GM18873 (cell line): ENCODE data around the gene AGTRAP.

Experiments
- ATAC-seq: cut with Tn5 transposase; IDR thresholded peaks from one replicate; pipeline ENCODE4 v1.9.1; 2021; ENCODE audit warnings: mild to moderate bottlenecking, moderate library complexity, moderate number of reproducible peaks; ENCODE audit not compliant: unreplicated experiment, low FRiP score

The AGTRAP gene

DNA sequence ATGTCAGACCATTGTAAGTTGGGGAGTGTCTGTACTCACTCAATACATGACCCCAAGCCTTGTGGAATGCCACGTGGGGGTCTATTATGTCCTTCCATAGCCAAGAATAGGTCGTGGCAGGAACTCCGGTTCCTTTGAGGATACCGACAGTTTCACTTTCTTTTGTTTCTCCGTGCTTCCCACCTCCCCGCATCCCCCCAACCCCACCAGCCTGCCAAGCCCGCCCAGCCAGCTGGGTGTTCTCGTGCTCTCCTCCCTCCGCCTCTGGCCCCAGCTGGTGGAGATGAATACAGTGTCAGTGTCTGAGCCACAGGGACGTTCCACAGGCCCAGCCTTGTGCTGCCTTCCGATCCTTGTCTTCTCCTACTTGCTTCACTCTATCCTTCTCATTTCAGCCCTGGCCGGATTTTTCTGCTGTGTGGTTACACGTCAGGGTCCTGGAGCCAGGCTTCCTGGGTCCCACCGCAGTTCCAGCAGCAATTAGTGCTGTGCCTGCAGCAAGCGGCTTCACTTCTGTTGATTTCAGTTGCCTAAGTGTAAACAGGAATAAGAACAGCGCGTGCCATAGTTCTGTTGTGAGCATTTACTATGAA lies 4.1 kb upstream of the AGTRAP start:
- ATAC-seq: no peak

DNA sequence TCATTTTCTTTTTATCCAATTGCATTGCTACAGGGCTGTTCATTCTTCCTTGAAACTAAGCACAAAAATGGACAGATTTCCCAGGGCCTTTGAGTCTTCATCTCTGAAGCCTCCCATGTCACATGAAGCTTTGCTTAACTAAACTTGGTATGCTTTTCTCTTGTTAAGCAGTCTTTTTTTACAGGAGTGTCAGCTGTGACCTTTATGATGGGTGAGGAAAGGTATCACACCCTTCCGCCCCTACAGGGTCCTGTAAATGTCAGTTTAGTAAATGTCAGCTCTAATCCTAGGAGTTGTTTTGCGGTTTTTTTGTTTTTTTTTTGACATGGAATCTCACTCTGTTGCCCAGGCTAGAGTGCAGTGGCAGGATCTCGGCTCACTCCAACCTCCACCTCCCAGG lies 2.6 kb upstream of the AGTRAP start:
- ATAC-seq: no peak

DNA sequence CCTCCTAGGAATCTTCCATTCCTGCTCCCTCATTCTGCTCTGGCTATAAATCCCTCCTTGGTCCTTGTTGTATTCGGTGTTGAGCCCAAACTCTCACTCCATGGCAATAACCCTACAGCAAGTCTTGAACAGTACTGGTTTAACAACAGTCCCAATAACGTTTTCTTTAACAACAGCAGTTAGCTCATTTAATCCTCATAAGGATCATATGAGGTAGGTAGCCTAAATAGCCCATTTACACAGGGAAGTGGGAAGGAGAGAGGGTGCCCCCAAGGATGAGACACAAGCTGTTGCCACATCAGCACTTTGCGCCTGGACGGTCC lies 444 bp upstream of the AGTRAP start:
- no peak for ATAC-seq

DNA sequence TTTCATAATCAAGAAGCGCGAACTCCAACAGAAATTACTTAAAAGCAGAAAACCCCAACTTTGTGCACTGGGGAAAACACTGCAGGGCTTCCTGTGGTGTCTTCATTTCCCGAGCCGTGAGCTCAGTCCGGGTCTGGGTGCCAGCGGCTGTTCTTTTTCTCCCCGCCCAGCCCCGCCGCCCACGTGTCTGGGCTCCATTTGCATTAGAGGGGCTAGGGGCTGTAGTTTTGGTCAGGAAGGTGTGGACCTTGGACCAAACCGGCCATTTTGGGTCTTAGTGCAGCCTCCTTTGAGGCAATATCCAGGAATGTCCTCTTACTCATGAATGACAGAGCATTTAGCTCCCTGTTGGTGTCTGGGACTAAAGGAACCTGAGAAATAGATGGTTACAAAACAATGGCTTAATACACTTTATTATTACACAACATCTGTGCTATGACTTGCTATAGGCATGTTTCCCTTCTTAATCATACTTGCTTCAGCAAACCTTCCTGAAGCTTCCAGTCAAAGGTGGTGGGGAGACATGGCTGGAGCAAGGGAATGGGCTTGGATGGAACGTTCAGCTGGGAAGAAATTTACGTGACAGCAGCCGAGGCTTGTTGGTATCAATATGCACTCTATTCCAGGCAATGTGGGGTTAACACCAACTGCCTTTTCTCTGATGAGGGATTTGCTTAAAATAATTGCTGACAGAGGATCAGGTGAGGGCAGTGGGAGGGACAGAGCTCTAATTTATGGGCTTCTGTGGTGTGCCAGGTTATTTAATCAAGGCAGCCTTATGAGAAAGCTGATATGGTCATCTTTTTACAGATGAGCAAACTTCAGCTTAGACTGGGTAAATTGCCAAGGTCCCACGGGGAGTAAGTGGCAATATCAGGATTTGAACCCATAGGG lies 1.1 kb downstream of the AGTRAP start:
- ATAC-seq: no peak

DNA sequence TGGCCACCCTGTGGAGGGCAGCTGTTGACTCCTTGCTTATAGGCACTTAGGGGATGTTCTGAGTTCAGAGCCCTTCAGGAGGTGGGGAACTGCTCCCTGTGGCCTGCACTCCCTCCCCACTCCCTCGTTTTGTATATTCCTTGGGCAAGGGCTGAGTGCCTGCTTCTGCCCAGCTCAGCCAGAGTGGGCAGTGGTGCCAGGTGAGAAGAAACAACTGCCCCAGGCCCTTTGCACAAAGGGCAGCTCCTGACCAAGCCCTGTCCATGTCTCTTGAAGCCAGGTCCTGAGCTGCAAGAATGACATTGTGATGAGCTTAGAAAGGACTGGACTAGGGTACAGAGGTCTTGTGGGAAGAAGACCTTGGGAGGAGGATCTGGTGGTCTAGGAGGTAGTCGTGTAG lies 2.2 kb downstream of the AGTRAP start:
- ATAC-seq: no peak

DNA sequence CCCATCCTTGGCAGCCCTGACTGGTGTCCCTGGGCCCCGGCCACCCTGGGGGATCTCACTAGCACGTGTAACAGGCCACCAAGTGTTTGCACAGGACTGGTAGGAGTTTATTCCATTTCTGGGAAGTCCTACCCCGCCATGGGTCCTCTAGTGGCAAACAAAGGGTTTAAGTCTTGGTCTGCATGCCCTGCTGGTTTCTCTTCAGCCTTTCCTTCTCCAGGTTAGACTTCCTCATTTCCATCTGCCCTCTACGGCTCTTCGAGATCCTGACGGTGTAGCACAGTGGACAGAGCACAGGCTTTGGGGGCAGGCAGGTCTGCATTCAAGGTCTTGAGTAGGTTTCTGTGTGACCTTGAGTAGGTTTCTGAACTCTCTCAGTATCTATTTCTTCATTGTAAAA lies 2.8 kb downstream of the AGTRAP start:
- no peak for ATAC-seq

DNA sequence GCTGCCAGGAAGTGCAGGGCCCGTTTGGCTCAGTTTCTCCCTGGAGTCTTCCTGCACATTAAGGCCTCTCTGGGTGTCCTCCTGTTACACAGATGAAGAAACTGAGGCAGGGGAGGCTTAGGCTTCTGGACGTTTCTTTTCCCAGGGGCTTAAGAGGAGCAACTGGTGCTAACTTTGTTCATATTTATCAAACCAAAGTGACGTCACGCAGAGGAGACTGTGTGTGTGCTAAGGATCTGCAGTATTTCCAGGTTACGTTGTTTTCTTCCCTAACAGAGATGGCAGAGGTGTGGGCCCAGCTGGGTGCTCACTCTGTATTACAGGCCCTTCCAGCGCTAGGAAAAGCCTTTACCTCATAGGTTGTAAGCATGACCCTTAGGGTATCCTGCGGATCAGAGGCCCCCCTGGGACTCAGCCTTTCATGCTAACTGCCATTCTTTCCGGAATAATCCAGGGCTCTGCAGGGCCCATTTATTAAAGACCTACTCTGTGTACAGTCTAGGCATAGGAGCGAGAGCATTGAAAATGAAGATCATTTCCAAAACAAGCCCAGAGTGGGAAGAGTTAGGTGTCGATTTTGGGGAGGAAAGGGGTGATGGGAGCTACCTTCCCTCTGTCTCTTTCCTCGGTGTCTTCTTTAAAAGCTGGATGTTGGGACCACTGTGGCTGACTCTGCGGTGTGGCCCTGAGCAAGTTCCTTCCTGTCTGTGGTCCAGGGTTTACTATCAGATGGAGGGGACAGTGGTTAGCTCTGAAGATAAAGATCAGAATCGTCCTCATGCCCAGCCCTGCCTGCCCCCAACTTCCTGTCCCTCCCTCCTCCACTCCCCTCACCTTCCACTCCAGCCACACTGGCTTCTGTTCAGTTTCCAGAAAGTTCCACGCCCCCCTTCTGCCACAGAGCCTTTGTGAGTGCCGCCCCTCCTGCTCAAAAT lies 4.6 kb downstream of the AGTRAP start:
- no peak for ATAC-seq

DNA sequence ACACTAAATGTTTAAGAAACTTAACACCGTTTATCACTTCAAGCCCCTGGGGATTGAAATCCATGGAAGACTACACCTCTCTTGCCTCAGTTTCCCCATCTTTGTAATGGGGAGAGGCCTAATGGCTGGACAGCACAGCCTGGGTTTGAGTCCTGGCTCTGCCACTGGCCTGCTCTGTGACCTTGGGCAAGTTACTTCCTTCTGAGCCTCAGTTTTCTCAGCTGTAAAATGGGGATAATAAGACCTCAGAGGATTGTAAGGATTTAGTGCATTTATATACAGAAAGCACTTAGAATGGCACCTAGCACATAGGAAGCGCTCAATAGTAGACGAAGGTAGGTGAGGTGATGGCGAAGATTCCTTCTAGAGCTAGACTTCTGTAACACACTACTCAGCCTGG lies 5.5 kb downstream of the AGTRAP start:
- no peak for ATAC-seq

DNA sequence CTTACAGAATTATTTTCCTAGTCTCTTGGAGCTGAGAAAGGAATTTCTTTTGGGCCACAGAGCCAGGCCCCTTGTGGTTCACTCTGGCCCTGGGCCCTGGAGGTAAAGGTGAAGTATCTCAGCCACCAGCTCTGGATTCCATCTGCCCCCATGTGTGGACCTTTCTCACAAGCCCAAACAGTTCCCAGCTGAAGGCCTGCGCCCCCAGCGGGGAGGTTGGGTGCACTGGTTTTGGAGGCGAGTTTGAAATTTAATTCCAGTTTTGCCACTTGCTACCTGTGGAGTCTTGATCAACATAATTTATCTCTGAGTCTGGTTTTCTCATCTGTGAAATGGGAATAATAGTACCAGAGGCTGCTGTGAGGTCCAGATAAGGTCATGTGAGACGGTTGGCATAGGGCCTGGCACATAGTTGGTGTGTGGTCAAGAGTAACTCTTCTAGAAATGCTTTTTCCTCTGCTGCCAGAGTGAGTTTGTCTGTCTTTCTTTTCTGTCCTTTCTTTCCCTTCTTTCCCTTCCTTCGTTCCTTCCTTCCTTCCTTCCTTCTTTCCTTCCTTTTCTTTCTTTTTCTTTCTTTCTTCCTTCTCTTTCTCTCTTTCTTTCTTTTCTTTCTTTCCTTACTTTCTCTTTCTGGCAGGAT lies 6.1 kb downstream of the AGTRAP start:
- ATAC-seq: no peak

DNA sequence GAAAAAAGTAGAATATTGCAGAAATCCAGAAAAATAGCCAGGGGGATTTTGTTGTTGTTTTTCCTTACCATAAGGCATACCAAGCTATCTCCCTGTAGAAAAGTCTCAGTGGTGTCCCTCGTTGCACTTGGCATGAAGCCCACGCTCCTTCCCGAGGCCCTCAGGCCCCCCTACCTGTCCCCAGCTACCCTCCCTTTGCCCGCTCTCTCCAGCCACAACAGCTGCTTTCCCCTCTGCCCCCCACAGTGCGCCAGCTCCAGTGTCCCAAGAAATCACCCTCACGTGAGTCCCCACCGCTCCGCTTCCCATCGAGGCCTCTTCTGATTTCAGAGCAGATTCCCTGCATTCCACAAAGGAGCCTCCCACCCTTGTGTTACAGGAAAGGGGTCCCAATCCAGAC lies 8.4 kb downstream of the AGTRAP start:
- ATAC-seq: no peak

DNA sequence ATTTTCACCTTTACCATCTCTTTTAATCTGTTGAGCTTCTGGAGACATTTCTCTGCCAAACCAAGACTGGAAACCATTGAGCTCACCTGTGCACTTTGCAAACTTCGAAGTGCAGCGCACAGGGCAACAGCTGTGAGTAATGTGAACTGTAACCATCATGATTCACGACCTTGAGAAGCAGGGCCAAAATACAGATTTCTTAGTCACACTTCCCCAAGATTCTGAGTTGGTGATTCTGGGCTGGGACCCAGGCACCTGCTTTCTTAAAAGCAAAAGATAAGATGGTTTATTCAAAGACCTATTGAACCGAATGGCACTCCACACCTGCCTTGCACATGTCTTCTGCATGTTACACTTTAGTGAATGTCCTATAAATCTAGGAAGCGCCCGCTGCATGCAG lies 10.2 kb downstream of the AGTRAP start:
- no peak for ATAC-seq

DNA sequence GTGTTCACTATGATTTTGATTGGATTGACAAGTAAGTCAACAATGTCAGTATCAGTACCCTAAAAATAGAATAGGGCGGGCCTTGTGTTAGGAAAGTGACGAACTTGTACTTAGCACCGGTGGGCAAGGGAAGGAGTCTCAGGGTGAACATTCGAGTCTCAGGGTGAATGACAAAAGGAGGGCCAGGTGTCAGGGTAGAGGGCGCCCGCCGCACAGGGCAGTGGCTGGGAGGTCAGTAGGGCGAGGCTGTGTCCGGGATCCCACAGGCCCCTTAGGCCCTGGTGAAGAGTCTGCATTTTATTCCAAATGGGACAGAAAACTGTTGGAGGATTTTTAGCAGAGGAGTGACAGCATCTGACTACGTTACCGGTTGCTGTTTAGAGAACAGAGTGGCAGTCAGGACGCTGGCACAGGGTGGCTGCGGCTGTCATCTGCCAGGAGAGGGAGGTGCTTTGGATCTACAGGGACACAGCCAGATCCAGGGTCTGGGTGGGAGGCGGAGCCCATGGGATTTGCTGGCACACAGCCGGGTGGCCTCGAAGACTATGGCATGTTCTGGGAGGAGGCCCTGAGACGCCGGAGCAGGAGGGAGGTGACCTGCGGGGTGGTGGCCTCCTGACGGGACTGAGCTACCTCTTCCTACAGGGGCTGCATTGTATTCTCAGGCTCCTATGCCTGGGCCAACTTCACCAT lies 11.0 kb downstream of the AGTRAP start:
- no peak for ATAC-seq

DNA sequence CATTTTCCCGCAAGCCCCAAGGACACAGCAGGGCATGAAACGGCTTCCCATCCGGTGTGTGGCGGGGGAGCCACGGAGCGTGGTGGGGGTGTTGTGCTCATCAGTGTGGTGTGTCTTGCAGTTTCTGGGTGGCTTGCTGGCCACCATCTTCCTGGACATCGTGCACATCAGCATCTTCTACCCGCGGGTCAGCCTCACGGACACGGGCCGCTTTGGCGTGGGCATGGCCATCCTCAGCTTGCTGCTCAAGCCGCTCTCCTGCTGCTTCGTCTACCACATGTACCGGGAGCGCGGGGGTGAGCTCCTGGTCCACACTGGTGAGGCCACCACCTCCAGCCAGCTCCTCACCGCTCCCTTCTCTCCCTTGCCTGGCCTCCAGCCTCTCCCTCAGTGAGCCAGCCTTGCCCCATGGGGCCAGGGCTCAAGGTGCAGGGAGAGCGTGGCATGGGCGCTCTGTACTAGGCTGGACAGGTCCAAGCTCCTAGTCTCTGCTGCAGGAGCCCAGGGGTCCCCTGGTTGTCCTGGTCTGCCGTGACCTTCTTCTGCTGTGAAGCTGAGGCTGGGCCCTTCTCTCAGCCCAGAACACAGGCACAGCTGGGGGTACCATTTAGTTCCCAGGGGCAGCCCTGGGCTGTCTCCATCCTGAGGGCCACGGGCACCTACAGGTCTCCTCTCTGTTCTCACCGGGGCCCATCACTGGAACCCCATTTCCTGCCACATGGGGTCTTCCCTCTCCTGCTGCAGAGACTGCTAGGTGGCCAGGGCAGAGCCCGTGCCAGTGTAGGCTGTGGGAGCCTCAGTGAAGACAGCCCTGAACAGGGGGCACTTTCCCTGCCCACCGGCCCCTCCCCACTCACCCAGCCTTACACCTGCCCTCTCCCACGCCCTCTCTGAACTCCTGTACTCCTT lies 12.6 kb downstream of the AGTRAP start:
- ATAC-seq: no peak

DNA sequence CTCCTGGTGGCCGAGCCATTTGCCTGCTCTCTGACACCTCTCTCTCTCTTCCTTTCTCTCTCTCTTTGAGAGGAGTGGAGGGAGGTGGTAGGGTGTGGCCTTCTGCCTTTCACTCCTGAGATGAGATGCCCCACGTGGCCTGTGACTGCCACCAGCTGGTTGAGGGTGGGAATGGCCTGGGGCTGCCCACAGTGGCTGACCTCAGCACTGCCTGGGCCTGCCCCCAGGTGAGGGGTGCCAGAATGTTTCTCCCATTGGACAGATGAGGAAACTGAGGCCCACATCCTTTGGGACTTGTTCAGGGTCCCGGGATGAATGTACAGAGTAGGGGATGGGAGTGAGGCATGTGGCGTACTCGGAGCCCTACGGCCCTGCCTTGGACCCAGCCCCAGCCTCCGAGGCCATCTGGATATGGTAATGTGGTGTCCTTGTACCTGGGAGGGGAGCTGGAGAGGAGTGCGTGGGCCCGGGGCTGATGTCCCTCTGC lies 13.3 kb downstream of the AGTRAP start:
- ATAC-seq: no peak

DNA sequence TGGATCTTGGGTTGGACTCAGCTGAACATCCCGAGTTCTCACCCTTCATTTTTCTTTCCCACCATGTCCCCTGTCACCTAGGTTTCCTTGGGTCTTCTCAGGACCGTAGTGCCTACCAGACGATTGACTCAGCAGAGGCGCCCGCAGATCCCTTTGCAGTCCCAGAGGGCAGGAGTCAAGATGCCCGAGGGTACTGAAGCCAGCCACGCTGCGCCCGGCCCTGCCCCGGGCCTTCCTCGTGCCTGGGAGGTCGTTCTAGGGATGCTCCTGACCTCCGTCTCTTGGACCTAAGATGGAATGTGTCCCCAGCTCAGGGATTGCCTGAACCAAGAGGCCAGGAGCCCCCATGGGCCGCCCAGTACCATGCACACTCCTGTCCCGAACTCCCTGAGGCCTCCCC lies 14.1 kb downstream of the AGTRAP start:
- ATAC-seq: no peak

DNA sequence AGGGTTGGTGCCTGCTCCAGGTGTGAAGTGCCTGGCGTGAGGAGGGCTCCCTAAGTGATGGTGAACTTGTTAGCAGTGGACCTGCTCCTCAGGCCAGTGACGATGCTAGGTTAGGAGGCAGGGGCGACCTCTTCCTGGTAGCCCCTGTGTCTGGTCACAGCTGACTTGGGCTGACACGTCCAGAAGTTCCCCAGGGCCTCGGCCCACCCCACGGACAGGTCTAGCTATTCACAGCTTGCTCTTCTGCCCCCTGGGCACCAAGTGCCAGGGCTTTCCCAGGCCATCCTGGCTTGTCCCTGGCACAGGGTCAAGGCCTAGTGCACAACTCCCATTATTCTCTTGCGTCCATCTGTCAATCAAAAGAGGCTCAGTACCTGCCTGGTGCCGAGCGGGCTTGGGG lies 15.2 kb downstream of the AGTRAP start:
- no peak for ATAC-seq

DNA sequence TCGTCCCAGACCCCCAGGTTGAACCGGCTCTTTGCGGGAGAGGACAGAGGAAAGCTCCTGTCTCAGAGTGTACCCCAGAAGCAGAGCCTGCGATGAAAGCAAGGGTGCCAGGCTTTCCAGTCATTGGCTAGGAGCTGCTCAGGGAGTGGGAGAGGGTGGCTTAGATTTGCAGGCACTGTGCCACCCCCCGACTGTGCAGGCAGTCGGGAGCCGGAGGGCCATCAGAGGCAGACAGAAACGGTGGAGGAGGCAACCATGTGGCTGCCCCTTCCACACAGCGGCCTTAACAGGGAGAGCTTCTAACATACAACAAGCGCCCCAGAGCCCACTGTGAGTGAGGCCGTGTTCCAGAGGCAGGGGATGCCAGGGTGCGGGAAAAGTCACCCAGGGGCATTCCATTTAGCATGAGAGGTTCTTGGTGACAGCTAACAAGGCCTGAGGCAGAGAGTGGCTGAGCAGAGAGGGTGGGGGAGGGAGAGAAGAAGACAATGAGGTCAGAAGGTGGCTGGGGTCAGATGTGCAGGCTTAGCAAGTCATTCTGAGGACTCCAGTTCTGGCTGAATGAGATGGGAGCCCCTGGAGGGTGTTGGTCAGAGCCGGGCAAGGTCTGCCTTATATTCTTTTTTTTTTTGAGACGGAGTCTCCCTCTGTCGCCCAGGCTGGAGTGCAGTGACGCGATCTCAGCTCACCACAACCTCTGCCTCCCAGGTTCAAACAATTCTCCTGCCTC lies 16.6 kb downstream of the AGTRAP start:
- no peak for ATAC-seq

DNA sequence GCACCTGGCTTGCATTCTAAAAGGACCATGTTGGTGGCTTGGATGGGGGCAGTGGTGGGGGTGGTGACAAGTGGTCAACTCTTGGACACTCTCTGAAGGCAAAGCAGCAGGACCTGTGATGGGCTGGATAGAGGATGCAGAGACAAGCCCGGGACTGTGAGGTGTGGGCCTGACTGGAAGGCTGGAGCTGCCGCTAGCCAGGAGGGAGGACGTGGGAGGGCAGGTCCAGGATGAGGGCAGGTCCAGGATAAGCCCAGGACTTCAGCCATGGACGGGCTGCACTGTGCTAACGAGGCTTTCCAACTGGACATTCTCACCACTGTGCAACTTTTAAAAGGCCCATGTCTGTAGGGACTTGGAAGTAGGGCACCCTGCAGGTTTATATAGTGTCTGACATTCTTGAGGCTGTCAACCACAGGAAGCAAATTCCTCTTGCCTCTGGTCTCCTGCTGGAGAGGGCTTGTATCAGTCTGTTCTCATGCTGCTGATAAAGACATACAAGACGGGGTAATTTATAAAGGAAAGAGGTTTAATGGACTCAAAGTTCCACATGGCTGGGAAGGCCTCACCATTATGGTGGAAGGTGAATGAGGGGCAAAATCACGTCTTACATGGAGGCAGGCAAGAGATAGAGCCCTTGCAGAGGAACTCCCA lies 17.7 kb downstream of the AGTRAP start:
- no peak for ATAC-seq
